NT2/D1 (cell line): ENCODE results near the gene SLC25A48.

ENCODE experiments used
- SUZ12 ChIP-seq: IDR thresholded peaks from 2 replicates; pipeline ENCODE4 v1.6.1; 2011; ENCODE audit not compliant: insufficient read length, insufficient read depth; ENCODE audit errors: extremely low read depth
- YY1 ChIP-seq: IDR thresholded peaks from 2 replicates; pipeline ENCODE4 v1.6.1; 2011; ENCODE audit not compliant: insufficient read length, insufficient read depth

DNA sequence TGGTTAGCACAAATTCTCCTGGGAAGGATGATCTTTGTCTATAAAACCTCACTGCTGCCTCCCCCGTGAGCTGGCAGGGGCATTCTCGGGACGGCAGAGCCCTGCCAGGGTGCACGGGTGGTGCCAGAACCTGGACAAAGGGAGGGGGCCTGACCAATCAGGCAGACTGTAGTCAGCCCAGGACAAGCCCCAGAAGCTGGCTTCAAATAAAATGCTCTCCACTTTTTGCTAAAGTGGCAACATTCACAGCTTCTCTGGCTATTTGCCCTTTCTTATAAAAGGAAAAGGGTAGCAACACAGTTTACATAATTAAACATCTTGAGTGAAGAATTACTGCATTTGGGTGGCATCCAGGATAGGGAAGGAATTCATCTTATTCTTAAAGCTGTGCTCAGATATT lies 46.8 kb downstream of the SLC25A48 start:
- TF ChIP-seq SUZ12 (no peak), YY1 (no peak)
